ENCODE measurements around the gene ITGBL1.
"Not testable (repeated sequence)": the region's sequence is repeated elsewhere in the genome, so short reads cannot be mapped to it uniquely, and the experiment has no call there.

The ITGBL1 gene

GRCh38 chr13:101511161-101511560, 58.7 kb downstream of the ITGBL1 start:
- in situ Hi-C loops (cut with MboI; ENCODE audit: low sequenced_read_pairs): no loop called here

GRCh38 chr13:101511766-101512165, 59.3 kb downstream of the ITGBL1 start:
- in situ Hi-C loops (cut with MboI; ENCODE audit: low sequenced_read_pairs): no loop called here

GRCh38 chr13:101512650-101513049, 60.2 kb downstream of the ITGBL1 start:
- in situ Hi-C loops (cut with MboI; ENCODE audit: low sequenced_read_pairs): no loop called here

- in situ Hi-C loops (cut with MboI; ENCODE audit: low sequenced_read_pairs): no loop called here
Measured at GRCh38 chr13:101514100-101514499, 61.6 kb downstream of the ITGBL1 start.

- in situ Hi-C loops (cut with MboI; ENCODE audit: low sequenced_read_pairs): no loop called here
Measured at GRCh38 chr13:101514695-101515275, 62.3 kb downstream of the ITGBL1 start.

- in situ Hi-C loops (cut with MboI; ENCODE audit: low sequenced_read_pairs): no loop called here
Measured at GRCh38 chr13:101515504-101515903, 63.0 kb downstream of the ITGBL1 start.

GRCh38 chr13:101516262-101516661, 63.8 kb downstream of the ITGBL1 start:
- in situ Hi-C loops (cut with MboI; ENCODE audit: low sequenced_read_pairs): no loop called here

- in situ Hi-C loops (cut with MboI; ENCODE audit: low sequenced_read_pairs): no loop called here
Measured at GRCh38 chr13:101520672-101521071, 68.2 kb downstream of the ITGBL1 start.

GRCh38 chr13:101521371-101521770, 68.9 kb downstream of the ITGBL1 start:
- in situ Hi-C loops (cut with MboI; ENCODE audit: low sequenced_read_pairs): no loop called here

GRCh38 chr13:101522607-101523006, 70.1 kb downstream of the ITGBL1 start:
- in situ Hi-C loops (cut with MboI; ENCODE audit: low sequenced_read_pairs): no loop called here

GRCh38 chr13:101523154-101524131, 71.0 kb downstream of the ITGBL1 start:
- in situ Hi-C loops (cut with MboI; ENCODE audit: low sequenced_read_pairs): no loop called here

GRCh38 chr13:101527130-101527529, 74.7 kb downstream of the ITGBL1 start:
- in situ Hi-C loops (cut with MboI; ENCODE audit: low sequenced_read_pairs): no loop called here

GRCh38 chr13:101529422-101529821, 76.9 kb downstream of the ITGBL1 start:
- in situ Hi-C loops (cut with MboI; ENCODE audit: low sequenced_read_pairs): no loop called here

GRCh38 chr13:101530293-101530692, 77.8 kb downstream of the ITGBL1 start:
- in situ Hi-C loops (cut with MboI; ENCODE audit: low sequenced_read_pairs): no loop called here

- in situ Hi-C loops (cut with MboI; ENCODE audit: low sequenced_read_pairs): no loop called here
Measured at GRCh38 chr13:101535192-101535746, 82.8 kb downstream of the ITGBL1 start.

GRCh38 chr13:101536079-101536478, 83.6 kb downstream of the ITGBL1 start:
- in situ Hi-C loops (cut with MboI; ENCODE audit: low sequenced_read_pairs): no loop called here

GRCh38 chr13:101544544-101544943, 92.1 kb downstream of the ITGBL1 start:
- in situ Hi-C loops (cut with MboI; ENCODE audit: low sequenced_read_pairs): not testable (repeated sequence)

GRCh38 chr13:101544979-101545378, 92.5 kb downstream of the ITGBL1 start:
- in situ Hi-C loops (cut with MboI; ENCODE audit: low sequenced_read_pairs): no loop called here

- in situ Hi-C loops (cut with MboI; ENCODE audit: low sequenced_read_pairs): no loop called here
Measured at GRCh38 chr13:101545521-101545920, 93.0 kb downstream of the ITGBL1 start.

- in situ Hi-C loops (cut with MboI; ENCODE audit: low sequenced_read_pairs): no loop called here
Measured at GRCh38 chr13:101552286-101552685, 99.8 kb downstream of the ITGBL1 start.

GRCh38 chr13:101552786-101553185, 100.3 kb downstream of the ITGBL1 start:
- in situ Hi-C loops (cut with MboI; ENCODE audit: low sequenced_read_pairs): no loop called here
